OCI-LY7 (cell line): ENCODE data around the gene SPTLC2. TPM values are rescaled to one million over a fixed set of nuclear protein-coding genes. Genes with fewer than 3 reads are reported as not detected.

Source experiments
- BruUV-seq: library from RNA; stranded (reverse); fragments of 400-500 nt; replicated peaks from 2 replicates; lab custom pipeline; 2021; lab: Mats Ljungman, UMichigan
- CTCF ChIA-PET: fragments of 300-600 bp; sonication (Branson Sonifier 250); formaldehyde crosslinking; loops from one replicate; lab custom pipeline; 2022; ENCODE audit warnings: antibody characterized with exemption; ENCODE audit not compliant: unreplicated experiment; lab: Charles Lee
- POLR2A ChIA-PET: fragments of 300-600 bp; sonication (Branson Sonifier 250); formaldehyde crosslinking; loops from one replicate; lab custom pipeline; 2022; ENCODE audit warnings: antibody characterized with exemption; lab: Charles Lee
- DNase-seq: peaks from one replicate; pipeline ENCODE4 v3.0.0-alpha.2; 2015; ENCODE audit warnings: low spot score
- H2AFZ ChIP-seq: fragments of 200-600 bp; sonication (generic), shearing (Covaris generic); 2 replicates; pipeline ENCODE4 v1.6.1; 2014; ENCODE audit warnings: mild to moderate bottlenecking, antibody characterized with exemption, low read length, moderate library complexity
- H3K27ac ChIP-seq: fragments of 200-600 bp; sonication (generic); 2 replicates; pipeline ENCODE4 v1.5.1; 2014; ENCODE audit warnings: mixed run types, low read depth, mild to moderate bottlenecking, moderate library complexity, low read length, inconsistent platforms; ENCODE audit not compliant: poor library complexity, severe bottlenecking
- H3K36me3 ChIP-seq: fragments of 200-600 bp; sonication (generic); 2 replicates; pipeline ENCODE4 v1.6.1; 2014; ENCODE audit warnings: mild to moderate bottlenecking, antibody characterized with exemption, low read length, moderate library complexity, mixed read lengths; ENCODE audit not compliant: insufficient read depth
- H3K4me1 ChIP-seq: fragments of 200-600 bp; sonication (generic); 2 replicates; pipeline ENCODE4 v1.5.1; 2014; ENCODE audit warnings: mild to moderate bottlenecking, low read length; ENCODE audit not compliant: insufficient read depth, poor library complexity, severe bottlenecking
- H3K4me2 ChIP-seq: fragments of 200-600 bp; sonication (generic); 2 replicates; pipeline ENCODE4 v1.6.1; 2014; ENCODE audit warnings: mild to moderate bottlenecking, low read length
- H3K4me3 ChIP-seq: fragments of 200-600 bp; sonication (generic); 2 replicates; pipeline ENCODE4 v1.5.1; 2014; ENCODE audit warnings: mild to moderate bottlenecking, low read depth, low read length; ENCODE audit not compliant: poor library complexity, severe bottlenecking
- H3K79me2 ChIP-seq: fragments of 200-600 bp; sonication (generic); 2 replicates; pipeline ENCODE4 v1.6.1; 2016; ENCODE audit warnings: low read depth, mild to moderate bottlenecking, low read length, moderate library complexity, mixed read lengths; ENCODE audit not compliant: insufficient read depth
- H3K9me2 ChIP-seq: fragments of 200-600 bp; sonication (generic); 2 replicates; pipeline ENCODE4 v1.6.1; 2016; ENCODE audit warnings: mild to moderate bottlenecking, low read length, mixed read lengths; ENCODE audit not compliant: insufficient read depth
- H3K9me3 ChIP-seq: fragments of 200-600 bp; sonication (generic); 2 replicates; pipeline ENCODE4 v1.6.1; 2014; ENCODE audit warnings: mild to moderate bottlenecking, mixed run types, low read length, mixed read lengths
- H4K20me1 ChIP-seq: fragments of 200-600 bp; sonication (generic); 2 replicates; pipeline ENCODE4 v1.6.1; 2014; ENCODE audit warnings: mild to moderate bottlenecking, antibody characterized with exemption, low read length, moderate library complexity, mixed read lengths; ENCODE audit not compliant: insufficient read depth
- CTCF ChIP-seq: fragments of 200-600 bp; sonication (generic); conservative IDR thresholded peaks from 2 replicates; pipeline ENCODE4 v1.5.1; 2014; ENCODE audit warnings: mild to moderate bottlenecking, antibody characterized with exemption, low read length, moderate library complexity, mixed read lengths
- EZH2phosphoT487 ChIP-seq: fragments of 200-600 bp; sonication (generic); IDR thresholded peaks from 2 replicates; pipeline ENCODE4 v1.6.1; 2018; ENCODE audit warnings: low read depth, borderline replicate concordance, mild to moderate bottlenecking, mixed run types, antibody characterized with exemption, low read length, moderate library complexity, mixed read lengths
- intact Hi-C: fragments of 100-400 bp; cut with micrococcal nuclease; formaldehyde crosslinking; loops from one replicate; pipeline ENCODE4 v1.10.0; 2022; ENCODE audit not compliant: unreplicated experiment
- total RNA-seq, 2 experiments: library from RNA; depleted of rRNA in 1 of 2; stranded (reverse); fragments of >200 nt in 1 of 2; shearing (Covaris generic) in 1 of 2; gene quantifications; 2 replicates each; pipeline ENCODE4 v1.2.3, GENCODE V29; 2014 to 2022

The SPTLC2 gene
- total RNA-seq, 2 experiments from 2014 or later, result 14.7 to 45.1 TPM

- no peak overlapping the region for H3K27ac ChIP-seq
- H3K9me3 ChIP-seq, result no peaks in the 10 kb centered on the region
- peaks cover 73% of the 10 kb centered on the region for H3K36me3 ChIP-seq
- intact Hi-C loops, result no loop called here
- DNase-seq, result no peak
- ChIA-PET POLR2A (no interaction called here), CTCF (no interaction called here)
- H3K4me2 ChIP-seq, result no peak overlapping the region
- no peak overlapping the region for H2AFZ ChIP-seq
- H4K20me1 ChIP-seq, result no peaks in the 10 kb centered on the region
- no TSS peak for BruUV-seq
- no peaks in the 10 kb centered on the region for H3K9me2 ChIP-seq
- H3K4me1 ChIP-seq, result no peaks in the 10 kb centered on the region
- H3K79me2 ChIP-seq, result peaks cover 8% of the 10 kb centered on the region; the same call in 1 of the 2 replicates
- TF ChIP-seq EZH2phosphoT487, result no peak
- TF ChIP-seq CTCF, result no peak
- no peak overlapping the region for H3K4me3 ChIP-seq
These were observed 42.5 kb downstream of the SPTLC2 start for GRCh38 chr14:77573964-77574363.

GRCh38 chr14:77570706-77571268, 45.6 kb downstream of the SPTLC2 start:
- Histone ChIP-seq H3K79me2 (no peaks in the 10 kb centered on the region), H3K4me3 (no peak overlapping the region), H3K9me2 (no peaks in the 10 kb centered on the region), H3K27ac (no peak overlapping the region), H4K20me1 (no peaks in the 10 kb centered on the region), H3K4me2 (no peak overlapping the region), H3K36me3 (peaks cover 63% of the 10 kb centered on the region), H3K9me3 (no peaks in the 10 kb centered on the region), H3K4me1 (no peaks in the 10 kb centered on the region), H2AFZ (no peak overlapping the region)
- CTCF ChIA-PET, result no interaction called here
- POLR2A ChIA-PET, result interaction anchor here (0.5 to 0.7 kb wide), 3 partner anchors 15 to 358 kb away, joined by 3 to 4 read pairs (median 4); no protein-coding TSS in a partner anchor
- TF ChIP-seq CTCF (no peak), EZH2phosphoT487 (no peak)
- intact Hi-C loops, result no loop called here
- no peak for DNase-seq
- BruUV-seq, result no TSS peak

GRCh38 chr14:77565994-77566305, 50.5 kb downstream of the SPTLC2 start:
- Histone ChIP-seq H3K4me3 (no peak overlapping the region), H4K20me1 (no peaks in the 10 kb centered on the region), H3K27ac (no peak overlapping the region), H2AFZ (no peak overlapping the region), H3K4me1 (no peaks in the 10 kb centered on the region), H3K4me2 (no peak overlapping the region), H3K9me3 (no peaks in the 10 kb centered on the region), H3K36me3 (peaks cover 73% of the 10 kb centered on the region), H3K9me2 (no peaks in the 10 kb centered on the region), H3K79me2 (no peaks in the 10 kb centered on the region)
- DNase-seq, result no peak
- ChIA-PET POLR2A (interaction anchor here (1.1 to 1.2 kb wide), 2 partner anchors 10 to 12 kb away, joined by 3 to 5 read pairs; no protein-coding TSS in a partner anchor), CTCF (no interaction called here)
- TF ChIP-seq EZH2phosphoT487 (no peak), CTCF (no peak)
- BruUV-seq, result no TSS peak
- intact Hi-C loops, result no loop called here
